Panc1 (cell line): ENCODE results near the gene TMEM19.
"Not testable (repeated sequence)": the region's sequence is repeated elsewhere in the genome, so short reads cannot be mapped to it uniquely, and the experiment has no call there.

ENCODE experiments used
- CTCF ChIP-seq: fragments of 450-650 bp; IDR thresholded peaks from 2 replicates; pipeline ENCODE4 v1.5.1; 2017; ENCODE audit warnings: mild to moderate bottlenecking
- POLR2AphosphoS5 ChIP-seq: IDR thresholded peaks from 2 replicates; pipeline ENCODE4 v1.6.1; 2012; ENCODE audit warnings: mild to moderate bottlenecking, low read depth, low read length, moderate library complexity
- REST ChIP-seq, 2 experiments: IDR thresholded peaks; 2 replicates each; pipeline ENCODE4 v1.6.1; 2011 to 2012; ENCODE audit warnings: low read depth in 2 of 2, control low read depth in 1 of 2, low read length in 1 of 2, mild to moderate bottlenecking in 1 of 2, moderate library complexity in 1 of 2; ENCODE audit not compliant: insufficient read depth in 1 of 2
- SIN3A ChIP-seq: IDR thresholded peaks from 2 replicates; pipeline ENCODE4 v1.6.1; 2012; ENCODE audit warnings: low read depth, mild to moderate bottlenecking, low read length, moderate library complexity, borderline replicate concordance; ENCODE audit not compliant: insufficient read depth
- TCF7L2 ChIP-seq: IDR thresholded peaks from 2 replicates; pipeline ENCODE4 v1.6.1; 2011; ENCODE audit warnings: mild to moderate bottlenecking, low read depth, low read length, inconsistent platforms

- TF ChIP-seq CTCF; SIN3A; POLR2AphosphoS5; REST (IDR thresholded peaks at IDR 0.05; ENCODE audit: insufficient read depth in 1 of 2, low read depth in 2 of 2, low read length in 1 of 2); TCF7L2: not testable (repeated sequence)
These were observed 7.8 kb downstream of the TMEM19 start for GRCh38 chr12:71693651-71694050.
